ENCODE data around the gene STUB1.

The STUB1 gene

DNA sequence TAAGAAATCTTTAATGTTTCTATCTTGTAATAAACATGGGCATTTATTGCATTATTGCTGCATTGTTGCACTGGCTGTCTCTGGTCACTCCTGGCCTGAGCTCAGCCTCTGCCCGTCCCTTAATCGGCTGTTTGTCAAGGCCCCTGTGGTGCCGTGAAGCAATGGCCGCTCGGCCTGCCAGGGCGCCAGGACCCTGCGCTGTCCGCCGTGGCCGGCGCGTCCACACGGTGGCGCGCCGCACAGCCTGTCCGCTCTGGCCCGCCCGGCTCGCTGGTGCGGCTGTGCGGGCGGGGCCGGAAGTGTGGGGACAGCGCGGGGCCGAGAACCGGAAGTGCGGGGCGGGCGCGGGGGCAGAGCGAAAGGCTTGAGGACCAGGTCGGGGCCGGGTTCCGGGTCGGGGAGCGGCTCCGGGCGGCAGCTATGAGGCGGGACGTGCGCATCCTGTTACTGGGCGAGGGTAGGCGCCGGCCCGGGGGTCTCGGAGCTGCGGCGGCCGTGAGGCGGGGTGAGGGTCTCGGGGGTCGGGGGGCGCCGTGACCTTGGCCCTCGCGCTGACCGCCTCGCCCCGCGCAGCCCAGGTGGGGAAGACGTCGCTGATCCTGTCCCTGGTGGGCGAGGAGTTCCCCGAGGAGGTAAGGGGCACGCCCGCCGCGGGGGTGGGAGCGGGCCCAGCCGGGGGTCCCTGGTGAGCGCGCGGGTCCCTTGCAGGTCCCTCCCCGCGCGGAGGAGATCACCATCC lies 12.3 kb upstream of the STUB1 start, which contains the start of gene RHOT2:
Gene RHOT2, plus strand, starts transcription at position 353 of the 739 bp plus-strand sequence. Its CDS starts 68 bp downstream, at position 421.
- peak; percentile 24 for DNase-seq

DNA sequence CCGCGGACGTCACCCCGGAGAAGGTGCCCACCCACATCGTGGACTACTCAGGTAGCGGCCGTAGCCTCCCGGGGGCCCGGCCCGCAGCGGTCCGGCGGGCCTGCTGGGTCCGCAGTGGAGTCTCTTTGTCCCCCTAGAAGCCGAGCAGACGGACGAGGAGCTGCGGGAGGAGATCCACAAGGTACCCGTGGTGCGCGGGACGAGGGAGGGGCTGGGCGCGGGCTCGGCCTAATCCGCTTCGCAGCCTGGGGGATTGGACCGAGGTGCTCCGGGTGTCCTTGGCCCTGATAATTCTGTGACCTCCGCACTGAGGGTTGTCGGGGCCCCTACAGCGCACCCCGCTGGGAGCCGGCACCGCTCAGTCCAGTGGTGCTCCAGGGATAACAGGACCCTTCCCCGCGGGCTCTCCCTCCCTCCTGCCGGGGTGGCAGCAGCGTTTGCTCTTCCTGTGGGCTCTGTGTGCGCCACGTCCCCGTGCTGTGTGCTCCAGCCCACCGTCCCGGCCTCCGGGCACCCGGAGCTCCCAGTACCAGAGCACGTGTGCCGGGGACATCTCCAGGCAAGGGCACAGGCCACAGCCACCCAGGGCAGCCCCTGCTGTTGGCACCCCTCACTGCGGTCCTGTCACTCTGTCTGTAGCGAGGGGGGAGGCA lies 11.6 kb upstream of the STUB1 start:
- DNase-seq, result no peak

DNA sequence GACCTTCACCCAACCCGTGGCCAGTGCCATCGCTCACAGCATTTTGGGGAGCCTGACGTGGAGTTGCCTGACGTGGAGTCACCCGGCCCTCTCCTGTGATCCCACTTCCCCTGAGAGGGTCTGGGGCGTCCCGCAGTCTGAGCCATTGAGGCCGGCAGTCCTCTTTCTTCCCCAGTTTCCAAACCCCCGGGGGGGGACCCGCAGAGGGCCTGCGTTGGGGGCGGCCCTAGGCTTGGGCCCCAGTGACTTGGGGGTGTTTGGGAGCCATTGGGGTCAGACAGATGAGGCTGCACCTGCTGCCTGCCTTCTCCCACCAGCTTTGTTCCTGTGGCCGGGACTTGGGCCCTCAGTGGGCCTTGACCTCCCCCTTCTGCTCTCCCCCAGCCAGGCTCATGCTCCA lies 10.5 kb upstream of the STUB1 start:
- no peak for DNase-seq

DNA sequence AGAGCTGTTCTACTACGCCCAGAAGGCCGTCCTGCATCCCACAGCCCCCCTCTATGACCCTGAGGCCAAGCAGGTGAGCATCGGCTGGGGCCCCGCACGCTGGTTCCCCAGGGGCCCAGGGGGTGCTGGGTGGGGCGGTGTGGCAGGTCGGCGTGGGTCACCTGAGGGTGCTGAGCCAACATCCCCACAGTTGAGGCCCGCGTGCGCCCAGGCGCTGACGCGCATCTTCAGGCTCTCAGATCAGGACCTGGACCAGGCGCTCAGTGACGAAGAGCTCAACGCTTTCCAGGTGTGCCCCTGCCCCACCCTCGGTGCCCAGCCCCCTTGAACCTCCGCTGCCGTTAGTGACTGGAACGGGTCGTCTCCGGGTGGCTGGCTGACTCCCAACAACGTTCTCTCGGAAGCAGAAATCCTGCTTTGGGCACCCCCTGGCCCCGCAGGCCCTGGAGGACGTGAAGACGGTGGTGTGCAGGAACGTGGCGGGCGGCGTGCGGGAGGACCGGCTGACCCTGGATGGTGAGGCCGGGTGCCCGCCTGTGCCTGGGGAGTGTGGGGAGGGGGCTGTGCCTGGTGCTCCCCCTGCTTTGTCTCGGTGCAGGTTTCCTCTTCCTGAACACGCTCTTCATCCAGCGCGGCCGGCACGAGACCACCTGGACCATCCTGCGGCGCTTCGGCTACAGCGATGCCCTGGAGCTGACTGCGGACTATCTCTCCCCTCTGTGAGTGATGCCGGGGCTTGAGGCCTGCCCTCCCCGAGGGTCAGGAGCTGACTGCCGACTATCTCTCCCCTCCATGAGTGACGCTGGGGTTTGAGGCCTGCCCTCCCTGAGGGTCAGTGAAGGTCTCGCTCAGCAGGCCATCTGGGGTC lies 9.5 kb upstream of the STUB1 start:
- no peak for DNase-seq

DNA sequence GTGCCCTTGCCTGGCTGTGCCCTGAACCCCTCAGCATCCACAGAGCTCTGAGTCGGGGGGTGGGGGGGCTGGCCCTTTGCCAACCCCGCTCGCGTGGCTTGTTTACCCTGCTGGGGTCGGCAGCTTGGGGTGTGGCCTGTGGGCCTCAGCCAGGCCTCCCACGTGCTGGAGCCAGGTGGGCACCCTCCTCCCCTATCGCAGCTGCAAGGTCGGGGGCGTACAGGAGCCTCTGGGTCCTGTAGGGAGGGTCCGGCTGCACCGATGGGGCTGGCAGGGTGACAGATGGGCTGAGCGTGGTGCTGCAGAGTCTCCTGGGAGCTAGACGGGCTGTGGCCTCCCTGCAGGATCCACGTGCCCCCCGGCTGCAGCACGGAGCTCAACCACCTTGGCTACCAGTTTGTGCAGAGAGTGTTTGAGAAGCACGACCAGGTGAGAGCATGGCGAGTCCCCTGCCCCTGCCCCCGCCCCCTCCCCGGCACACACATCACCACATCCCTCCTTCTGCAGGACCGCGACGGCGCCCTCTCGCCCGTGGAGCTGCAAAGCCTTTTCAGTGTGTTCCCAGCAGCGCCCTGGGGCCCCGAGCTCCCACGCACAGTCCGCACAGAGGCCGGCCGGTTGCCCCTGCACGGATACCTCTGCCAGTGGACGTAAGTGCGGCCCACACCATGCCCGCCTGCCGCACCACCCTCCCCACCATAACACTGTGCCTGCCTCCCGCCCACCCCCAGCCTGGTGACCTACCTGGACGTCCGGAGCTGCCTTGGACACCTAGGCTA lies 8.7 kb upstream of the STUB1 start:
- no peak for DNase-seq

DNA sequence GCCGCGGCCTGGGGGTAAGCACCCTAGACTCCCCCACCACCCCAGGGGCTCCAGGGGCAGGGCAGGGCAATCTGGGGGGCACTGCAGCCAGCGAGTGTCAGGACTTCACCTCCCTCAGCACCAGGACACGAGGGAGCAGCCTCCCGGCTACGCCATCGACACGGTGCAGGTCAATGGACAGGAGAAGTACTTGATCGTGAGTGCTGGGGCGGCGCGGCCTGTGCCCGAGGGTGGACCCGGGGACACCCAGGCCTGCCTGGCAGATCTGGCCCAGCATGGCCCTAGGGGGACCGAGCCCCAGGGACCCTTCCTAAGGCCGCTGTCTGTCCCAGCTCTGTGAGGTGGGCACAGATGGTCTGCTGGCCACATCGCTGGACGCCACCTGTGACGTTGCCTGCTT lies 7.8 kb upstream of the STUB1 start:
- DNase-seq, result no peak

DNA sequence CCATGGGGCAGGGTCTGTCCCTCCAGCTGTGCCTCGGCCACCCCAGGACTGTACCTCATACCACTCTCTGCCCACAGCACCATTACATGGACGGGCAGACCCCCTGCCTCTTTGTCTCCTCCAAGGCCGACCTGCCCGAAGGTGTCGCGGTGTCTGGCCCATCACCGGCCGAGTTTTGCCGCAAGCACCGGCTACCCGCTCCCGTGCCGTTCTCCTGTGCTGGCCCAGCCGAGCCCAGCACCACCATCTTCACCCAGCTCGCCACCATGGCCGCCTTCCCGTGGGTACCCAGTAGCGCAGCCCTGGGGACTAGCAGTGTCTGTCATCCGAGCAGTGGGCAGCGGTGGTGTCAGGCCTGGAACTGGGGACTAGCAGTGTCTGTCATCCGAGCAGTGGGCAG lies 7.4 kb upstream of the STUB1 start:
- DNase-seq, result no peak

DNA sequence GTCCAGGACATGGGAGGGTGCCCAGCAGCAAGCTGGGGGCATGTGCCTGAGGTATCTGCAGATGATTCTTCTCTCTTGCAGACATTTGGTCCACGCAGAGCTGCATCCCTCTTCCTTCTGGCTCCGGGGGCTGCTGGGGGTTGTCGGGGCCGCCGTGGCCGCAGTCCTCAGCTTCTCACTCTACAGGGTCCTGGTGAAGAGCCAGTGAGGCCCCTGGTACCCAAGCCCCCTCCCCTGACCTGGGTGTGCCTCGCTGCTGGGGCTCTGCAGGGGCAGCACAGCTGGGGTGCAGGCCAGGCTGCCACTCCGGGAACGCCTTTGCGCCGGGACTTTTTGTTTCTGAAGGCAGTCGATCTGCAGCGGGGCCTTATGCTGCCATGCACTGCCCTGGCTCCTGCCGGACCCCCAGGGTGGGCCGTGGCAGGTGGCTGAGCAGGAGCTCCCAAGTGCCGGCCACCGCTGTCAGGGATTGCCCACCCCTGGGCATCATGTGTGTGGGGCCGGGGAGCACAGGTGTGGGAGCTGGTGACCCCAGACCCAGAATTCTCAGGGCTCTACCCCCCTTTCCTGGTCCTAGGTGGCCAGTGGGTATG lies 6.7 kb upstream of the STUB1 start:
- DNase-seq, result no peak

DNA sequence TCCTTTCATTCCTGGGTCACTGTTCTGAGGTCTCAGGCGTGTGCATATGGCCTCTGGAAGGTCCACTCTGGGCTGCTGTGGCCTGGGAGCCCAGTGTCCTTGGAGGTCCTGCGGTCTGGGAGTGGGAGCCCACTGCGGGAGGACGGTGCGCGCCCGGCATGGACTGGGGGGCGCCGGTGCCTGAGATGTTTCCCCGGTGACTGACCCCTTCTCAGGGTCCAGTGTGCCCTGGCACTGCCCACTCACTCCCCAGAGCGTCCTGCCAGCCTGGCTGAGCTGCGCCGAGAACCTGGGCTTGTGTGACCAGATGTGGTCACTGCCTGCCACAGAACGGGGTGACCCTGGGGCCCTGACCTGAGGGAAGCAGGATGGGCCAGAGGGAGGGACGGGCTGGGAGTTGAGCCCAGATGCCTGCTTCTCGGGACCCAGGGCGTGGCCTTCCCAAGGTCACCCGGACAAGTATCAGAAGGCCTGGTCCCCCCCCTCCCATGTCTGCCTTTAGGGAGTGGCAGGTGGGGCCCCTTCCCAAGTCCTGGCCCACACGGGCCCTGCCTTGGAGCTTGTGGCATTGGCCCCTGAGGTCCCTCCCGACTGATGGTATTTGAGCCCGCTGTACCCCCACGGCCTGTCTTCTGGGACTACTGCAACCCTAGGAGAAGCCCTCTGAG lies 5.9 kb upstream of the STUB1 start:
- no peak for DNase-seq

DNA sequence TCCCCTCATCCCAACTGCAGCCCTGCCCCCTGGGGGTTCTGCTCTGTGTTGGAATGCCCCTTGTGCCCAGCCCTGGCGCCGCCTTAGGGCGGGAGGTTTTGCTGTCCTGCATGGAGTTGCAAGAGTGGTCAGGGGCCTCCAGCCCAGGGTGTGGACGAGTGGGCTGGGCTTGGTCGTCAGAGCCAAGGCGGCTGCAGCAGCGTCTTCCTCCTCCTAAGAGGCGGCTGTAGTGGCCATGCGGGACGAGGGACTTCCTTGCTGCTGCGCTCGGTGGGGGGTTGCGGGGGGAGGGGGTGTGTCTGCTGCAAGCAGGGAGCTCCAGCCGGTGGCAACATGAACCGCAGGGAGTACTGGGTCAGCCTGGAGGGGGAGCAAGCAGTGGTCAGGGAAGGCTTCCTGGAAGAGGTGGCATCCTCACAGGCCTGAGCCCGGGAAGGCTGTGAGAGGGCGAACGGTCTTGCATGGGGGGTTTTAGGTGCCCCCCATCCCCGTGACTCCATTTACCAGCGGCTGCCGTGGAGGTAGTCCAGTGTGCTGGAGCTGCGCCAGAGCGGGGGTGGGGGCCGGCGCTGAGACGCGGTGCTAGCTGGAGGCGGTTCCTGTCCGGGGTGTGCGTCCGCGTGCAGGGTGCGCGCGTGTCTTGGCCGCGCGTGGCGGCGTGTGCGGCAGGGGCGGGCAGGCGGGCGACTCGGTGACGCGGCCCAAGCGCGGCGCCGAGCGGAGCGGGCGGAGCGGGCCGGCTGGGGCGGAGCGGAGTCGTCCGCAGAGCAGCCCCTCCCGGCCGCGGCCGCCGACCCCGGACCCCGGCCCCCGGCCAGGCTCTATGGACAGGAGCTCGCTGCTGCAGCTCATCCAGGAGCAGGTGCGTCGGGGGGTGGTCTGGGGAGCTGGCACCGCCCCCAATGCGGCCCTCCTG lies 5.0 kb upstream of the STUB1 start, which contains the start of gene RHBDL1:
Gene RHBDL1, plus strand, starts transcription at position 704 of the 916 bp plus-strand sequence. Its CDS starts 120 bp downstream, at position 824.
- no peak for DNase-seq

DNA sequence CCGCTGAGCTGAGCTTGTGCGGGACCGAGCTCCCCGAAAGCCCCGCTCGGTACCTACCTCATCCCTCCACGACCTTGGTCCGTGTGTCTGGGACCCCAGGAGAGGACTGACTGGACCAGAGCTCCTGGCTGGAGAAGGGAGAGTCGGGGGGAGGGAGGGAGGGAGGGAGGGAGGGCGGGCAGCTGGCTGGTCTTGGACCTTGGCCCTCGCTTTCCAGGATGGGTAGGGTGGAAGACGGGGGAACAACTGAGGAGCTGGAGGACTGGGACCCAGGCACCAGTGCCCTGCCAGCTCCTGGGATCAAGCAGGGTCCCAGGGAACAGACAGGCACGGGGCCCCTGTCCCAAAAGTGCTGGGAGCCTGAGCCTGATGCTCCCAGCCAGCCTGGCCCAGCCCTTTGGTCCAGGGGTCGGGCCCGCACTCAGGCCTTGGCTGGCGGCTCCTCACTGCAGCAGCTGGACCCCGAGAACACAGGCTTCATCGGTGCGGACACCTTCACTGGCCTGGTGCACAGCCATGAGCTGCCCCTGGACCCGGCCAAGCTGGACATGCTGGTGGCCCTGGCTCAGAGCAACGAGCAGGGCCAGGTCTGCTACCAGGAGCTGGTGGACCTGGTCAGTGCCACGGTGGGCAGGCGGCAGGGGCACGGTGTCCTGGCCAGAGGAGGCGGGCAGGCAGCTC lies 4.2 kb upstream of the STUB1 start:
- DNase-seq, result no peak

DNA sequence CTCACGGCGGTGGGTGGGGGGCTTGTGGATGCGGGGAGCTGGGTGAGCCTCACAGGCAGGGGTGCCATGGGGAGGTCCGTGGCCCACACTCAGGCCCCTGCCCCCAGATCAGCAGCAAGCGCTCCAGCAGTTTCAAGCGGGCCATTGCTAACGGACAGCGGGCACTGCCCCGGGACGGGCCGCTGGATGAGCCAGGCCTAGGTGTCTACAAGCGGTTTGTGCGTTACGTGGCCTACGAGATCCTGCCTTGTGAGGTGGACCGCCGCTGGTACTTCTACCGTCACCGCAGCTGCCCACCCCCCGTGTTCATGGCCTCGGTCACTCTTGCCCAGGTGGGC lies 3.7 kb upstream of the STUB1 start:
- DNase-seq, result no peak

DNA sequence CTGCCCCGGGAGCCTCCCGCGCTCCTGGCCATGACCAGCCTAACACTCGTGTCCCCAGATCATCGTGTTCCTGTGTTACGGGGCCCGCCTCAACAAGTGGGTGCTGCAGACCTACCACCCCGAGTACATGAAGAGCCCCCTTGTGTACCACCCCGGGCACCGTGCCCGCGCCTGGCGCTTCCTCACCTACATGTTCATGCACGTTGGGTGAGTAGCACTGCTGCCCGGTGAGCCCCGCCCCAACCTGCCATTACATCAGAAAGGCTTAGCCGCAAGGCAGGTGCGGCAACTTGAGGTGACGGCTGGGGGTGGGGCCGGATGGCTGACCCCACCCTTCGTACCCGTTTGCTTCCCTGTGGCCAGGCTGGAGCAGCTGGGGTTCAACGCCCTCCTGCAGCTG lies 3.3 kb upstream of the STUB1 start:
- no peak for DNase-seq

DNA sequence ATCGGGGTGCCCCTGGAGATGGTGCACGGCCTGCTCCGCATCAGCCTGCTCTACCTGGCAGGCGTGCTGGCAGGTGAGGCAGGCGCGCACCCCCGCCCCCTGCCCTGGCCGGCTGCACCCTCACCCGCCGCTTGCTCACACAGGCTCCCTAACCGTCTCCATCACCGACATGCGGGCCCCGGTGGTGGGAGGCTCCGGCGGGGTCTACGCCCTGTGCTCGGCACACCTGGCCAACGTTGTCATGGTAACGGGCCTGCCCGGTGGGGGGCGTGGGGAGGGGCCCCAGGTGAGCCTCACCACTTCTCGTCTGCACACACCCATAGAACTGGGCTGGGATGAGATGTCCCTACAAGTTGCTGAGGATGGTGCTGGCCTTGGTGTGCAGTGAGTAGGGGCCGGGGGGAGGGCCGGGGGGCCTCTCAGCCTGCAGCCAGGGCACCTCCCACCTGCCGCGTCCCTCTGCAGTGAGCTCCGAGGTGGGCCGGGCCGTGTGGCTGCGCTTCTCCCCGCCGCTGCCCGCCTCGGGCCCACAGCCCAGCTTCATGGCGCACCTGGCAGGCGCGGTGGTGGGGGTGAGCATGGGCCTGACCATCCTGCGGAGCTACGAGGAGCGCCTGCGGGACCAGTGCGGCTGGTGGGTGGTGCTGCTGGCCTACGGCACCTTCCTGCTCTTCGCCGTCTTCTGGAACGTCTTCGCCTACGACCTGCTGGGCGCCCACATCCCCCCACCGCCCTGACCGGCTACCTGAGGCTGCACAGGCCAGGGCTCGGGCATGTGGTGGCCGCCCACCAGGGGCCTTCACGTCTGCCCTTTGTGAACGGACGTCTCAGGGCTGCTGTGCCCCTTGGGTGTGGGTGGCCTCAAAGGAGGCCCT lies 2.7 kb upstream of the STUB1 start:
- no peak for DNase-seq

DNA sequence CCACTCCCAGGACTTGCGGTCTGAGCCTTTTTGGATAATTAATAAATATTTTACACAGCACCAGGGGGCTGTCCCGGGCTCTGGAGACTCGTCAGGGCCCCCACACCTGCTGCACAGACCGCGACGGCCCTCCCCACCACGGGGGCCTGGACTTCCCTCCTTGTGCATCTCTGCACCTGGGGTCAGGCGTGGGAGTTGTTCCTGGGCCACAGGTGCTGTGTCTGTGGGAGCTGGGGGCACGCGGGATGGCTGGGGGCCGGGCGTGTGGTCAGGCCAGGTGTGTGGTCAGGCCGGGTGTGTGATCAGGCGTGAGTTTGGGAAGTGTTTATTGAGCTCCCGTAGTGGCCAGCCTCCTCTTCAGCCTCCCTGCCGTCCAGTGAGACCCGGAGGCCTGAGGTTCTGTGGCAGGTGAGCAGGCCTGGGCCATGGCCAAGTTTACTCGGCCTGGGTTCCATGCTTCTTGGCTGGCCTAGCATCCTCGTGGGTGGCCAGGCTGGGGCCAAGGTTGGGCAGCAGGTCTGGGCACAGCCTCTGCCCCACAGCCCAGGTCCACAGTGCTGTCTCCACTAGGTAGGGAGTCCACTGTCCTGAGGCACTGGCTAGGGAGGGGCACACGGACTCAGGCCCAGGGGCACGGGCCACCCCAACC lies 1.9 kb upstream of the STUB1 start:
- no peak for DNase-seq

DNA sequence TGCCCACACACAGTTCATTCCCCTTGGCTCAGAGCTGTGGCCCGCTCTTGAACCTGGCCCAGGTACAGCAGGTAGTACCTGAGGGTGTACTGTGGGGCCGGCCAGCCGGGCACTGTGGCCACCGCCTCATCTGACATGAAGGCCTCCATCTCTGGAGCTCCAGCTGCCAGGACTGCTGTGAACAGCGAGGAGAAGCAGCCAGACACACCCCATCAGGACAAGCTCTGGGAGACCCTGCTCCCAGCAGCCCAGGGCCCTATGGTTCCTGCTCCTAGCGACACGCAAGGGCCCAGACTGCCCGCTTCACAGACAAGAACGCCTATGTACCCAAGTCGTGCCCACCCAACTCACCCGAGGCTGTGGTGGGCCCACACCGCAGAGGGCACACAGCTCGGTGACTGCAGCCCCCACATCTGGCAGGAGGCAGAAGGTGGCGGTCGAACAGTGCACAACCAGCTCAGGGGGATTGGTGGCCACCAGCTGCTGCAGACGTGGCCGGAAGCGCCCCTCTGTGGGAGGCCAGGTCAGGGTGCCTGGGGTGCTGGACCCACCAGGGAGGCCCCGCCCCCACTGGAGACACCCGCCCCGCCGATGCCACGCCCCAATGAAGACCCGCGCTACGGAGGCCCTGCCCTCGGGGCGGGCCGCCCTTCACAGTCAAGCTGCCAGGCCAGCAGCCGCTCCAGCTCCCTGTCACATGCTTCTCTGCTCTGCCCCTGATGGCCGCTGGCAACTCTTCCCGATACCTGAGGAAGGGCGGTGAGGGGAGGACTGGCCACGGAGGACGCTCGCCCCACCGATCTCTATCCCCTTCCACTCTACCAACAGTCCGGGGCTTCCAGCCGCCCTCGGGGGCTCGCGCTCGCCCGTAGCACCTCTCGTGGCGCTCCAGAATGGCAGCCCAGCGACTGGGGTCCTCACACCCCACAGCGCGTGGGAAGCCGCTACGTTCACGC lies 1.1 kb upstream of the STUB1 start:
- DNase-seq, result no peak

DNA sequence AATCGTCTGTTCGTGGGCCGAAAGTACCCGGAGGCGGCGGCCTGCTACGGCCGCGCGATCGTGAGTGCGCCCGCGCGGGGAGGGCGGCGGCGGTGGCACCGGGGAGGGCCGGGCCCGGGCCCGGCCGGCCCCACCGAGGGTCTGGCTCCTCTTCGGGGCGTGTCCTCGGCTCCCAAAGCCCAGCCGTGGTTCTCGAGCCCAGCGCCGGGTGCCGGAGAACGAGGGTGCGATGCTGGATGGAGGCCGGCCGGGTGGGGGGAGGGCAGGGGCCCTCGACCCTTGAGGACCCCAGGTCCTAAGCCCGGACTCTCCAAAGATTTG lies 375 bp downstream of the STUB1 start:
- DNase-seq, result no peak

Data from NCI-H1048 (cell line).